Activated B cell treated with CpG ODN at 0.5 μM for 24 hours (primary cell): ENCODE data around the gene MED13L. TPM values are rescaled to one million over a fixed set of nuclear protein-coding genes. Genes with fewer than 3 reads are reported as not detected.

Experiments used
- ATAC-seq: fragments of 200-7000 bp; cut with Tn5 transposase; one replicate; pipeline ENCODE4 v1.10.0; 2021; ENCODE audit warnings: low read depth, mild to moderate bottlenecking, moderate library complexity
- CTCF ChIA-PET: fragments of 350-600 bp; sonication (Branson Sonifier 250); formaldehyde crosslinking; loops from one replicate; lab custom pipeline; 2021; ENCODE audit warnings: antibody characterized with exemption; lab: Charles Lee
- POLR2A ChIA-PET: fragments of 350-600 bp; sonication (Branson Sonifier 250); formaldehyde crosslinking; loops from one replicate; lab custom pipeline; 2021; ENCODE audit warnings: antibody characterized with exemption; lab: Charles Lee
- DNase-seq: peaks from one replicate; pipeline ENCODE4 v3.0.0; 2022
- H3K27ac Mint-ChIP-seq: one replicate; pipeline ENCODE4 v1.8.0; 2020; ENCODE audit warnings: mixed read lengths
- H3K27me3 Mint-ChIP-seq: one replicate; pipeline ENCODE4 v1.8.0; 2021; ENCODE audit warnings: mixed read lengths
- H3K36me3 Mint-ChIP-seq: one replicate; pipeline ENCODE4 v1.8.0; 2021; ENCODE audit warnings: low read depth, mixed read lengths
- H3K4me1 Mint-ChIP-seq: one replicate; pipeline ENCODE4 v1.8.0; 2021; ENCODE audit warnings: mixed read lengths
- H3K4me3 Mint-ChIP-seq: one replicate; pipeline ENCODE4 v1.8.0; 2020; ENCODE audit warnings: mild to moderate bottlenecking, mixed read lengths
- H3K9me3 Mint-ChIP-seq: one replicate; pipeline ENCODE4 v1.8.0; 2020; ENCODE audit warnings: mixed read lengths
- intact Hi-C: fragments of 100-400 bp; cut with micrococcal nuclease; formaldehyde crosslinking; loops from one replicate; pipeline ENCODE4 v1.15.1; 2024
- total RNA-seq: library from RNA; stranded (reverse); gene quantifications from 2 replicates; pipeline ENCODE4 v1.2.3, GENCODE V29; 2022
- TF ChIP-seq, protein P1 (sequence below): fragments of 200-600 bp; IDR thresholded peaks from one replicate; pipeline ENCODE4 v1.8.0; 2022; ENCODE audit warnings: antibody characterized with exemption, mild to moderate bottlenecking

Gene MED13L
- total RNA-seq, 1 donor from 2014 or later: 183 TPM

- ChIA-PET CTCF (interaction anchor here (1.7 kb wide), 1 partner anchor 699 kb away, joined by 4 read pairs; no protein-coding TSS in a partner anchor), POLR2A (no interaction called here)
- Mint-ChIP-seq H3K4me3 (no peak overlapping the region), H3K27ac (no peak overlapping the region), H3K36me3 (peaks cover 91% of the 10 kb centered on the region), H3K4me1 (no peaks in the 10 kb centered on the region), H3K27me3 (no peaks in the 10 kb centered on the region), H3K9me3 (no peaks in the 10 kb centered on the region)
- no peak for ATAC-seq
- intact Hi-C loops: no loop called here
- TF ChIP-seq, protein P1, sequence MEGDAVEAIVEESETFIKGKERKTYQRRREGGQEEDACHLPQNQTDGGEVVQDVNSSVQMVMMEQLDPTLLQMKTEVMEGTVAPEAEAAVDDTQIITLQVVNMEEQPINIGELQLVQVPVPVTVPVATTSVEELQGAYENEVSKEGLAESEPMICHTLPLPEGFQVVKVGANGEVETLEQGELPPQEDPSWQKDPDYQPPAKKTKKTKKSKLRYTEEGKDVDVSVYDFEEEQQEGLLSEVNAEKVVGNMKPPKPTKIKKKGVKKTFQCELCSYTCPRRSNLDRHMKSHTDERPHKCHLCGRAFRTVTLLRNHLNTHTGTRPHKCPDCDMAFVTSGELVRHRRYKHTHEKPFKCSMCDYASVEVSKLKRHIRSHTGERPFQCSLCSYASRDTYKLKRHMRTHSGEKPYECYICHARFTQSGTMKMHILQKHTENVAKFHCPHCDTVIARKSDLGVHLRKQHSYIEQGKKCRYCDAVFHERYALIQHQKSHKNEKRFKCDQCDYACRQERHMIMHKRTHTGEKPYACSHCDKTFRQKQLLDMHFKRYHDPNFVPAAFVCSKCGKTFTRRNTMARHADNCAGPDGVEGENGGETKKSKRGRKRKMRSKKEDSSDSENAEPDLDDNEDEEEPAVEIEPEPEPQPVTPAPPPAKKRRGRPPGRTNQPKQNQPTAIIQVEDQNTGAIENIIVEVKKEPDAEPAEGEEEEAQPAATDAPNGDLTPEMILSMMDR: no peak
- no peak for DNase-seq
These were observed 267.0 kb downstream of the MED13L start for GRCh38 chr12:116010467-116010866.

GRCh38 chr12:116009805-116010204 is 267.7 kb downstream of the MED13L start:
- DNase-seq (no peak), ATAC-seq (no peak)
- Mint-ChIP-seq H3K27ac (no peak overlapping the region), H3K36me3 (peaks cover 91% of the 10 kb centered on the region), H3K9me3 (no peaks in the 10 kb centered on the region), H3K27me3 (no peaks in the 10 kb centered on the region), H3K4me3 (no peak overlapping the region), H3K4me1 (no peaks in the 10 kb centered on the region)
- ChIA-PET POLR2A (no interaction called here), CTCF (interaction anchor here (1.7 kb wide), 1 partner anchor 699 kb away, joined by 4 read pairs; no protein-coding TSS in a partner anchor)
- TF ChIP-seq, protein P1: no peak
- intact Hi-C loops: no loop called here

- H3K4me3 Mint-ChIP-seq: no peak overlapping the region
- no peak overlapping the region for H3K27ac Mint-ChIP-seq
- TF ChIP-seq, protein P1: no peak
- DNase-seq (no peak), ATAC-seq (no peak)
- ChIA-PET POLR2A (no interaction called here), CTCF (no interaction called here)
- no peaks in the 10 kb centered on the region for H3K4me1 Mint-ChIP-seq
- H3K36me3 Mint-ChIP-seq: peaks cover 89% of the 10 kb centered on the region
- no peaks in the 10 kb centered on the region for H3K9me3 Mint-ChIP-seq
- intact Hi-C loops: no loop called here
- H3K27me3 Mint-ChIP-seq: no peaks in the 10 kb centered on the region
These were observed 271.4 kb downstream of the MED13L start for GRCh38 chr12:116006141-116006540.

GRCh38 chr12:116002890-116003536 is 274.5 kb downstream of the MED13L start:
- no peaks in the 10 kb centered on the region for H3K9me3 Mint-ChIP-seq
- peaks cover 79% of the 10 kb centered on the region for H3K36me3 Mint-ChIP-seq
- TF ChIP-seq, protein P1: no peak
- H3K27me3 Mint-ChIP-seq: no peaks in the 10 kb centered on the region
- no peak overlapping the region for H3K27ac Mint-ChIP-seq
- H3K4me1 Mint-ChIP-seq: peaks cover 9% of the 10 kb centered on the region
- no peak overlapping the region for H3K4me3 Mint-ChIP-seq
- ATAC-seq: no peak
- intact Hi-C loops: no loop called here
- DNase-seq: no peak
- POLR2A ChIA-PET: no interaction called here
- CTCF ChIA-PET: interaction anchor here (1.3 to 2.4 kb wide), 2 partner anchors 233 to 706 kb away, joined by 8 to 10 read pairs; no protein-coding TSS in a partner anchor

DNA sequence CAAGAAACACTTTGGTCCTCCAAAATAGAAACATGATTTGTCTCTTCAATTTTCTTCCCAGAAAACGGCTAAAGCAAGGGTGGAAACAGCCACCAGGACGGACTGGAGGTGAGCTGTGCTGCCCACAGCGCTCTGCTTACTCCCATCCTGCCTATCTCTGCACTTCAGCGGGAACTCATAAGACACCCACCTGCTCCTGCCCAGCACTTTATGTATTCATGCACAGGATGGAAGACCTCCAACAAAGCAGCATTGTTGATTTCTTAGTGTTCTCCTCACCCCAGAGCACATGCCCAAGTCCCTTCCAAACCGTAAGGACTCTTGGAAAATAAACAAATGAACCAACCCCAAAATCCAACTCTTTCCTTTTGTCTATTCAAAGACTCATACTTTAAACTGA is 277.2 kb downstream of the MED13L start:
- Mint-ChIP-seq H3K4me1 (peaks cover 10% of the 10 kb centered on the region), H3K4me3 (no peak overlapping the region), H3K27me3 (no peaks in the 10 kb centered on the region), H3K36me3 (peaks cover 73% of the 10 kb centered on the region), H3K9me3 (no peaks in the 10 kb centered on the region), H3K27ac (no peak overlapping the region)
- TF ChIP-seq, protein P1: no peak
- ChIA-PET POLR2A (no interaction called here), CTCF (interaction anchor here (1.7 to 3.2 kb wide), 2 partner anchors 237 to 600 kb away, joined by 7 to 24 read pairs; no protein-coding TSS in a partner anchor)
- DNase-seq: no peak
- ATAC-seq: no peak
- intact Hi-C loops: no loop called here
